ENCODE results near the gene MARCHF10.

DNA sequence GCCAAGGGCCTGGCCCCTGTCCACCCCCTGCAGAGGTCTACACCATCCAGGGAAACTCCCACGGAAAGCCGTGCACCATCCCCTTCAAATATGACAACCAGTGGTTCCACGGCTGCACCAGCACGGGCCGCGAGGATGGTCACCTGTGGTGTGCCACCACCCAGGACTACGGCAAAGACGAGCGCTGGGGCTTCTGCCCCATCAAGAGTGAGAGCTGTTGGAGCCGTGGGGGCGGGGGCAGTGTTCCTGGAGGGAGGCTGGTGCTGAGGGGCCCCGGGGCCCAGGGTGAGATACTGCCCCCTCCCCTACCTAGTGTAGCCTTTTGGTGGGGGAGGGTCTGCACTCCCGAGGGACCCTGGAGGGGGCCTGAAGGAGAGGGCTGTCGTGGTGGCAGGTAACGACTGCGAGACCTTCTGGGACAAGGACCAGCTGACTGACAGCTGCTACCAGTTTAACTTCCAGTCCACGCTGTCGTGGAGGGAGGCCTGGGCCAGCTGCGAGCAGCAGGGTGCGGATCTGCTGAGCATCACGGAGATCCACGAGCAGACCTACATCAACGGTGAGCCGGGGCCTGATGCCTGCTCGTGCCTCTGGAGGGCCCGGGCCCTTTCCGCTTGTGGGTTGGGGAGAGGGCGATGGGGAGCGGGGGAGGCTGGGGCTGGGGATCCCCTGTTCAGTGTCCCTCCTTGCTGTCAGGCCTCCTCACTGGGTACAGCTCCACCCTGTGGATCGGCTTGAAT lies 141.9 kb downstream of the MARCHF10 start:
- TF ChIP-seq, protein P1, sequence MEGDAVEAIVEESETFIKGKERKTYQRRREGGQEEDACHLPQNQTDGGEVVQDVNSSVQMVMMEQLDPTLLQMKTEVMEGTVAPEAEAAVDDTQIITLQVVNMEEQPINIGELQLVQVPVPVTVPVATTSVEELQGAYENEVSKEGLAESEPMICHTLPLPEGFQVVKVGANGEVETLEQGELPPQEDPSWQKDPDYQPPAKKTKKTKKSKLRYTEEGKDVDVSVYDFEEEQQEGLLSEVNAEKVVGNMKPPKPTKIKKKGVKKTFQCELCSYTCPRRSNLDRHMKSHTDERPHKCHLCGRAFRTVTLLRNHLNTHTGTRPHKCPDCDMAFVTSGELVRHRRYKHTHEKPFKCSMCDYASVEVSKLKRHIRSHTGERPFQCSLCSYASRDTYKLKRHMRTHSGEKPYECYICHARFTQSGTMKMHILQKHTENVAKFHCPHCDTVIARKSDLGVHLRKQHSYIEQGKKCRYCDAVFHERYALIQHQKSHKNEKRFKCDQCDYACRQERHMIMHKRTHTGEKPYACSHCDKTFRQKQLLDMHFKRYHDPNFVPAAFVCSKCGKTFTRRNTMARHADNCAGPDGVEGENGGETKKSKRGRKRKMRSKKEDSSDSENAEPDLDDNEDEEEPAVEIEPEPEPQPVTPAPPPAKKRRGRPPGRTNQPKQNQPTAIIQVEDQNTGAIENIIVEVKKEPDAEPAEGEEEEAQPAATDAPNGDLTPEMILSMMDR (IDR thresholded peaks at IDR 0.05): no peak
- TF ChIP-seq EP300 (IDR thresholded peaks at IDR 0.05) (no peak), POLR2A (IDR thresholded peaks at IDR 0.05) (no peak), POLR2AphosphoS5 (IDR thresholded peaks at IDR 0.05) (no peak)
